B cell (primary cell): Measurements from ENCODE around the gene ALX3. TPM values are rescaled to one million over a fixed set of nuclear protein-coding genes. Genes with fewer than 3 reads are reported as not detected.

Experiments
- ATAC-seq: fragments of 200-7000 bp; cut with Tn5 transposase; one replicate; pipeline ENCODE4 v1.10.0; 2021; ENCODE audit warnings: low read depth, mild to moderate bottlenecking, moderate number of reproducible peaks, moderate library complexity
- CTCF ChIA-PET: fragments of 350-600 bp; sonication (Branson Sonifier 250); formaldehyde crosslinking; loops from one replicate; lab custom pipeline; 2021; ENCODE audit warnings: antibody characterized with exemption, inconsistent platforms; lab: Charles Lee
- POLR2A ChIA-PET: fragments of 350-600 bp; sonication (Branson Sonifier 250); formaldehyde crosslinking; loops from one replicate; lab custom pipeline; 2021; ENCODE audit warnings: antibody characterized with exemption; lab: Charles Lee
- DNase-seq: peaks from one replicate; pipeline ENCODE4 v3.0.0; 2013
- H2AFZ ChIP-seq: 2 replicates; pipeline ENCODE4 v1.6.1; 2012; ENCODE audit warnings: mild to moderate bottlenecking, low read depth, low read length; ENCODE audit not compliant: insufficient read depth, poor library complexity, severe bottlenecking
- H3K27ac ChIP-seq, 2 donors: 1 replicate in 1 of 2; 2 replicates in 1 of 2; pipeline ENCODE4 v1.5.1; 2012 to 2013; ENCODE audit warnings: low read length in 2 of 2, mild to moderate bottlenecking in 2 of 2, moderate library complexity in 1 of 2
- H3K27me3 ChIP-seq, 4 experiments: fragments of 200-600 bp in 1 of 4; sonication (generic) in 1 of 4; replicated peaks in 1 of 4; 1 replicate in 2 of 4; 2 replicates in 2 of 4; pipeline versions ENCODE4 v1.6.1 to v1.7.0; 2013 to 2016; ENCODE audit warnings: low read length in 3 of 4, mild to moderate bottlenecking in 2 of 4, mixed read lengths in 1 of 4, moderate library complexity in 1 of 4; ENCODE audit not compliant: insufficient read depth in 4 of 4, control insufficient read depth in 3 of 4; ENCODE audit errors: control extremely low read depth in 1 of 4
- H3K36me3 ChIP-seq, 2 experiments: replicated peaks in 1 of 2; 1 replicate in 1 of 2; 2 replicates in 1 of 2; pipeline versions ENCODE4 v1.6.1 to v1.7.1; 2013; ENCODE audit warnings: low read length in 1 of 2; ENCODE audit not compliant: insufficient read depth in 2 of 2, control insufficient read depth in 1 of 2; ENCODE audit errors: control extremely low read depth in 1 of 2, extremely low read depth in 1 of 2
- H3K4me1 ChIP-seq, 2 donors: fragments of 200-600 bp in 1 of 2; sonication (generic) in 1 of 2; 1 replicate in 1 of 2; 2 replicates in 1 of 2; pipeline versions ENCODE4 v1.5.1 to v1.6.1; 2013 to 2017; ENCODE audit warnings: low read length in 2 of 2; ENCODE audit not compliant: control insufficient read depth in 2 of 2, insufficient read depth in 2 of 2
- H3K4me2 ChIP-seq: replicated peaks from 2 replicates; pipeline ENCODE3; 2012; ENCODE audit warnings: mild to moderate bottlenecking, low read depth, low read length; ENCODE audit not compliant: poor library complexity, severe bottlenecking
- H3K4me3 ChIP-seq, 5 experiments: fragments of 200-600 bp in 1 of 5; sonication (generic) in 1 of 5; 1 replicate in 3 of 5; 2 replicates in 2 of 5; pipeline versions ENCODE4 v1.5.1 to v1.7.0; 2011 to 2016; ENCODE audit warnings: low read length in 4 of 5, mild to moderate bottlenecking in 4 of 5, low read depth in 2 of 5, control low read depth in 1 of 5, moderate library complexity in 1 of 5; ENCODE audit not compliant: insufficient read depth in 1 of 5; ENCODE audit errors: control extremely low read depth in 1 of 5, extremely low read depth in 1 of 5
- H3K79me2 ChIP-seq: fragments of 200-600 bp; sonication (generic); one replicate; pipeline ENCODE4 v1.6.0; 2016; ENCODE audit warnings: low read length; ENCODE audit not compliant: control insufficient read depth, insufficient read depth
- H3K9ac ChIP-seq: fragments of 200-600 bp; sonication (generic); 2 replicates; pipeline ENCODE4 v1.6.1; 2017; ENCODE audit warnings: mild to moderate bottlenecking, low read length, moderate library complexity
- H3K9me3 ChIP-seq, 3 donors: one replicate each; pipeline versions ENCODE4 v1.6.1 to v1.7.1; 2013; ENCODE audit warnings: low read length in 2 of 3; ENCODE audit not compliant: control insufficient read depth in 2 of 3, insufficient read depth in 1 of 3; ENCODE audit errors: control extremely low read depth in 1 of 3
- H4K20me1 ChIP-seq: 2 replicates; pipeline ENCODE4 v1.6.0; 2012; ENCODE audit warnings: mild to moderate bottlenecking, low read length; ENCODE audit not compliant: insufficient read depth, control insufficient read depth, poor library complexity, severe bottlenecking
- H3K27ac Mint-ChIP-seq: one replicate; pipeline ENCODE4 v1.8.0; 2021; ENCODE audit warnings: mixed read lengths
- H3K27me3 Mint-ChIP-seq: one replicate; pipeline ENCODE4 v1.8.0; 2021; ENCODE audit warnings: mixed read lengths
- H3K4me1 Mint-ChIP-seq: one replicate; pipeline ENCODE4 v1.8.0; 2021; ENCODE audit warnings: mixed read lengths
- H3K4me3 Mint-ChIP-seq: one replicate; pipeline ENCODE4 v1.8.0; 2021; ENCODE audit warnings: mixed read lengths
- H3K9me3 Mint-ChIP-seq: one replicate; pipeline ENCODE4 v1.8.0; 2022; ENCODE audit warnings: mixed read lengths; ENCODE audit not compliant: insufficient read depth
- CTCF ChIP-seq: fragments of 200-600 bp; IDR thresholded peaks from one replicate; pipeline ENCODE4 v1.8.0; 2022; ENCODE audit warnings: antibody characterized with exemption, mild to moderate bottlenecking
- EZH2 ChIP-seq: IDR thresholded peaks from 2 replicates; pipeline ENCODE4 v1.6.1; 2012; ENCODE audit warnings: borderline replicate concordance, low read depth, mild to moderate bottlenecking, moderate library complexity, low read length; ENCODE audit not compliant: insufficient read depth, poor library complexity, severe bottlenecking
- WGBS: methylation state at CpG from one replicate; pipeline ENCODE4 v1.1.5; 2013; ENCODE audit warnings: missing lambda C conversion rate; ENCODE audit not compliant: insufficient coverage; 5-methylcytosine and 5-hydroxymethylcytosine counted together
- intact Hi-C: fragments of 100-400 bp; cut with micrococcal nuclease; formaldehyde crosslinking; loops from one replicate; pipeline ENCODE4 v1.10.0; 2022
- polyA plus RNA-seq: library from polyadenylated mRNA; depleted of rRNA; stranded (reverse); fragments of >200 nt; gene quantifications from 2 replicates; pipeline ENCODE4 v1.2.3, GENCODE V29; 2012
- total RNA-seq, 2 donors: library from RNA; stranded (reverse); fragments of 120-200 nt in 1 of 2; gene quantifications; 1 replicate in 1 of 2; 2 replicates in 1 of 2; pipeline versions ENCODE4 v1.2.3 to v1.2.4, GENCODE V29; 2013 to 2022

Gene ALX3
- total and polyA plus RNA-seq, 2 donors (not counting 1 experiment from before 2014, with no cell fraction given) = not detected

GRCh38 chr1:110114173-110114572 is 43.7 kb upstream of the ALX3 start:
- no peaks in the 10 kb centered on the region for H3K4me1 ChIP-seq
- H3K27me3 ChIP-seq = peaks cover 0 to 4% (median 1%) of the 10 kb centered on the region in 4 experiments
- H2AFZ ChIP-seq = no peak overlapping the region
- ATAC-seq = no peak
- H3K27ac ChIP-seq = no peak overlapping the region
- no peaks in the 10 kb centered on the region for H3K79me2 ChIP-seq
- 100% methylated on average over 1 of the region's 5 CpGs for WGBS
- H3K9me3 Mint-ChIP-seq = no peaks in the 10 kb centered on the region
- H3K4me2 ChIP-seq = no peak overlapping the region
- no peak for TF ChIP-seq CTCF
- intact Hi-C loops = no loop called here
- no peak overlapping the region for H3K4me3 ChIP-seq
- H3K4me1 Mint-ChIP-seq = no peaks in the 10 kb centered on the region
- ChIA-PET POLR2A (no interaction called here), CTCF (interaction anchor here (2.7 kb wide), 1 partner anchor 10 kb away, joined by 10 read pairs; no protein-coding TSS in a partner anchor)
- H3K9me3 ChIP-seq = no peaks in the 10 kb centered on the region
- H3K9ac ChIP-seq = no peak overlapping the region
- no peaks in the 10 kb centered on the region for H4K20me1 ChIP-seq
- H3K36me3 ChIP-seq = no peaks in the 10 kb centered on the region
- peaks cover 53% of the 10 kb centered on the region for H3K27me3 Mint-ChIP-seq
- H3K4me3 Mint-ChIP-seq = no peak overlapping the region
- no peak overlapping the region for H3K27ac Mint-ChIP-seq
- no peak for DNase-seq

GRCh38 chr1:110113551-110113950 is 43.1 kb upstream of the ALX3 start:
- WGBS = 64% methylated on average over 5 of the region's 5 CpGs
- Histone ChIP-seq H3K9me3 (no peaks in the 10 kb centered on the region), H3K4me2 (no peak overlapping the region), H3K4me1 (no peaks in the 10 kb centered on the region), H4K20me1 (no peaks in the 10 kb centered on the region), H2AFZ (no peak overlapping the region), H3K36me3 (no peaks in the 10 kb centered on the region), H3K27ac (no peak overlapping the region), H3K4me3 (no peak overlapping the region), H3K27me3 (peaks cover 0 to 4% (median 1%) of the 10 kb centered on the region in 4 experiments), H3K79me2 (no peaks in the 10 kb centered on the region), H3K9ac (no peak overlapping the region)
- Mint-ChIP-seq H3K4me1 (no peaks in the 10 kb centered on the region), H3K27me3 (peaks cover 56% of the 10 kb centered on the region), H3K27ac (no peak overlapping the region), H3K4me3 (no peak overlapping the region), H3K9me3 (no peaks in the 10 kb centered on the region)
- no peak for DNase-seq
- intact Hi-C loops = no loop called here
- ATAC-seq = no peak
- CTCF ChIA-PET = interaction anchor here (2.7 kb wide), 1 partner anchor 10 kb away, joined by 10 read pairs; no protein-coding TSS in a partner anchor
- TF ChIP-seq CTCF (no peak), EZH2 (no peak)
- POLR2A ChIA-PET = no interaction called here
